Measurements from ENCODE around the gene AP2B1. TPM values are rescaled to one million over a fixed set of nuclear protein-coding genes. Genes with fewer than 3 reads are reported as not detected.

The AP2B1 gene
- total and polyA plus RNA-seq, 4 donors: 8.7 to 55.6 (median 22.3) TPM

DNA sequence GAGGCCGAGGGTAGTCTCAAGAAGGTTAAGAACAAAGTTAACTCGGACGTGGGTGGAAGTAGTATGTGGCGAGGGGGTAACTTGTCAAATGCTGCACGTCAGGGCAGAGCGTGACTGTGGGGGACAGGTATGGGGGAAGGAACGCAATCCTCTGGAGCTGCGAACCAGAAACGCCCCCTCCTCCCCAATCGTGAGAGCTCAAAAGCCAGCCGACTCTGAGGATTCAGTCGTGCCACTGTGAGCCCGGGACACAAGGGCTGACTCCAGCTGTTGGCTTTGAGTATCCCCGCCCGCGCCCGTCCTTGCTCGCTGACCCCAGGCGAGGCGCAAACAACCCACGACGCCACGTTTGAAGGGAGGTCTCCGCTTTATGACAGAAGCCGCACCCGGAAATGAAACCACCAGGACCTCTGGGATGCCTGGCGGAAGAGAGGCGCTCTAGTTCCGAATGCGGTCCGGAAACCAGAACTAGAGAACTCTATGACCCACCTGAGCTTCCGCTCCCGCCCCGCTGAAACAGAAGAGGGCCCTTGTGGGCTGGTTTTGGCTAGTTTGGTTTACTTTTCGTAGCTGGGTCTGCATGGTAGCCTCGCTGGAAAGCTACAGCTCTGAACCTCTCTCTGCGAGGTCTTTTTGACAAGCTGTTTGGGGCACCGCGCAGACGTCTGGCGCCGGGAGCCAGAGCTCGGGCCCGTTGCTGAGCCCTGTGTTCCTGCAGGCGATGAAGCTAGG, 8.8 kb upstream of the AP2B1 start, which contains the start of gene PEX12 (continued):
- TF ChIP-seq REST (IDR thresholded peaks at IDR 0.05) (peak; percentile 78), EGR1 (IDR thresholded peaks at IDR 0.05; ENCODE audit: low read depth in 2 of 2) (peak; percentile 94 to 98)
- TF ChIP-seq, protein P1, sequence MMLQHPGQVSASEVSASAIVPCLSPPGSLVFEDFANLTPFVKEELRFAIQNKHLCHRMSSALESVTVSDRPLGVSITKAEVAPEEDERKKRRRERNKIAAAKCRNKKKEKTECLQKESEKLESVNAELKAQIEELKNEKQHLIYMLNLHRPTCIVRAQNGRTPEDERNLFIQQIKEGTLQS (IDR thresholded peaks at IDR 0.05): peak; percentile 49

DNA sequence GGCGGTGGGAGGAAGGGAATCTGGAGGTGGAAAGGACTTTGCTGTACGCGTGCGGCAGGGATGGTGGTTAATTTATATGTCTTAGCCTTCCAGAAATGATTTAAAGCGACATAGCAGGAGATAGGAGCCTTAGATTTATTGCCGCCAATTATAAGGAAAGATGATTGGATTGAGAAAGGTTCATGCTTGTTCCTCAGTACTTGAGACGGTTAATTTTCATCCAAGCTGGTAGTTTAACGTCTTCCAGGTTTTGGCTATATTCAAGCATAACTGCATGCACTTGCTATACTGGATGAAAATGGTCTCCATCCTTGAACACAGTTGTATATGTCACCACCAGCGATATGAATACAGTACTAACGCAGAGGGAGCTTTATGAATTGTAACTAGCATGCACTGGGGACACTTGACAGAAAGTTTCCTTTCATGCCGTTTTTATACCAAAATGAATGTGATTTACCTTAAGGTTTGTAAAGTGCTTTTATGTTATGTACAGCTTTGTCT, 8.1 kb upstream of the AP2B1 start:
- peak overlapping the region; percentile 58 to 94 for H3K9ac ChIP-seq (ENCODE audit: low read depth in 1 of 2, low read length in 2 of 2)
- peaks cover 0 to 19% (median 11%) of the 10 kb centered on the region in 4 donors for H3K4me1 ChIP-seq (ENCODE audit: control insufficient read depth in 4 of 4, insufficient read depth in 4 of 4, low read length in 3 of 4)
- peak overlapping the region; percentile 87 to 89 for H3K27ac ChIP-seq (ENCODE audit: low read depth in 1 of 2, low read length in 2 of 2)
- H3K27me3 ChIP-seq (ENCODE audit: control insufficient read depth in 4 of 4, insufficient read depth in 4 of 4, low read length in 3 of 4): no peaks in the 10 kb centered on the region
- DNase-seq (ENCODE audit: low spot score): no peak
- peaks cover 0 to 8% (median 3%) of the 10 kb centered on the region in 4 donors for H3K36me3 ChIP-seq (ENCODE audit: control insufficient read depth in 4 of 4, insufficient read depth in 3 of 4, low read depth in 1 of 4, low read length in 3 of 4)
- TF ChIP-seq, protein P2, sequence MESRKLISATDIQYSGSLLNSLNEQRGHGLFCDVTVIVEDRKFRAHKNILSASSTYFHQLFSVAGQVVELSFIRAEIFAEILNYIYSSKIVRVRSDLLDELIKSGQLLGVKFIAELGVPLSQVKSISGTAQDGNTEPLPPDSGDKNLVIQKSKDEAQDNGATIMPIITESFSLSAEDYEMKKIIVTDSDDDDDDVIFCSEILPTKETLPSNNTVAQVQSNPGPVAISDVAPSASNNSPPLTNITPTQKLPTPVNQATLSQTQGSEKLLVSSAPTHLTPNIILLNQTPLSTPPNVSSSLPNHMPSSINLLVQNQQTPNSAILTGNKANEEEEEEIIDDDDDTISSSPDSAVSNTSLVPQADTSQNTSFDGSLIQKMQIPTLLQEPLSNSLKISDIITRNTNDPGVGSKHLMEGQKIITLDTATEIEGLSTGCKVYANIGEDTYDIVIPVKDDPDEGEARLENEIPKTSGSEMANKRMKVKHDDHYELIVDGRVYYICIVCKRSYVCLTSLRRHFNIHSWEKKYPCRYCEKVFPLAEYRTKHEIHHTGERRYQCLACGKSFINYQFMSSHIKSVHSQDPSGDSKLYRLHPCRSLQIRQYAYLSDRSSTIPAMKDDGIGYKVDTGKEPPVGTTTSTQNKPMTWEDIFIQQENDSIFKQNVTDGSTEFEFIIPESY (IDR thresholded peaks at IDR 0.05): no peak
- no peak for TF ChIP-seq RXRA (IDR thresholded peaks at IDR 0.05)
- TF ChIP-seq, protein P1 (IDR thresholded peaks at IDR 0.05): no peak
- TF ChIP-seq FOXA1 (IDR thresholded peaks at IDR 0.05): no peak
- no peak for TF ChIP-seq YY1 (IDR thresholded peaks at IDR 0.05)
- TF ChIP-seq EGR1 (IDR thresholded peaks at IDR 0.05; ENCODE audit: low read depth in 2 of 2): no peak
- no peak for TF ChIP-seq FOXA2 (IDR thresholded peaks at IDR 0.05)
- no peak for TF ChIP-seq HNF4A (conservative IDR thresholded peaks at IDR 0.05)
- no peak for TF ChIP-seq JUND (IDR thresholded peaks at IDR 0.05)
- TF ChIP-seq REST (IDR thresholded peaks at IDR 0.05): no peak
- TF ChIP-seq HNF4G (IDR thresholded peaks at IDR 0.05): no peak
- TF ChIP-seq, protein P3, sequence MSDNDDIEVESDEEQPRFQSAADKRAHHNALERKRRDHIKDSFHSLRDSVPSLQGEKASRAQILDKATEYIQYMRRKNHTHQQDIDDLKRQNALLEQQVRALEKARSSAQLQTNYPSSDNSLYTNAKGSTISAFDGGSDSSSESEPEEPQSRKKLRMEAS (IDR thresholded peaks at IDR 0.05): no peak
- no peak for TF ChIP-seq GABPA (IDR thresholded peaks at IDR 0.05 in 1 of 2, conservative IDR thresholded peaks at IDR 0.05 in 1 of 2)
- TF ChIP-seq RAD21 (IDR thresholded peaks at IDR 0.05): no peak
- no peak for TF ChIP-seq NR2F2 (IDR thresholded peaks at IDR 0.05)
- H3K4me3 ChIP-seq (ENCODE audit: low read depth in 1 of 3, low read length in 3 of 3): peak overlapping the region; percentile 55 to 90 (median 87)
- 4% methylated on average over 11 of the region's 11 CpGs for WGBS
- no peaks in the 10 kb centered on the region for H3K9me3 ChIP-seq (ENCODE audit: control insufficient read depth in 4 of 4, low read length in 3 of 4)

Measured in liver (tissue), 9 donors.